Measurements from ENCODE around the gene STIM1.

Gene STIM1

GRCh38 chr11:3962406-3962840 is 107.0 kb downstream of the STIM1 start:
- Histone ChIP-seq H3K4me1 (ENCODE audit: control insufficient read depth, insufficient read depth, low read length, unreplicated experiment) (peaks cover 29% of the 10 kb centered on the region), H3K36me3 (ENCODE audit: insufficient read depth, low read length) (no peaks in the 10 kb centered on the region), H2AFZ (ENCODE audit: low read length, unreplicated experiment) (no peak overlapping the region), H3K4me3 (ENCODE audit: low read depth, low read length) (no peak overlapping the region), H3K79me2 (ENCODE audit: control insufficient read depth, insufficient read depth, low read length, unreplicated experiment) (peaks cover 5% of the 10 kb centered on the region), H3K27ac (ENCODE audit: low read depth, low read length) (no peak overlapping the region), H3K27me3 (ENCODE audit: insufficient read depth, low read length) (no peaks in the 10 kb centered on the region)

GRCh38 chr11:3964056-3964455 is 108.6 kb downstream of the STIM1 start:
- Histone ChIP-seq H3K4me3 (ENCODE audit: low read depth, low read length) (no peak overlapping the region), H3K4me1 (ENCODE audit: control insufficient read depth, insufficient read depth, low read length, unreplicated experiment) (peaks cover 26% of the 10 kb centered on the region), H3K27ac (ENCODE audit: low read depth, low read length) (no peak overlapping the region), H2AFZ (ENCODE audit: low read length, unreplicated experiment) (no peak overlapping the region), H3K79me2 (ENCODE audit: control insufficient read depth, insufficient read depth, low read length, unreplicated experiment) (peaks cover 5% of the 10 kb centered on the region), H3K36me3 (ENCODE audit: insufficient read depth, low read length) (0 out of 2 replicates have a peak, but pooled peaks cover 8% of the 10 kb centered on the region), H3K27me3 (ENCODE audit: insufficient read depth, low read length) (no peaks in the 10 kb centered on the region)

GRCh38 chr11:3964935-3965604 is 109.6 kb downstream of the STIM1 start:
- H3K4me1 ChIP-seq (ENCODE audit: control insufficient read depth, insufficient read depth, low read length, unreplicated experiment), result peaks cover 17% of the 10 kb centered on the region
- no peak overlapping the region for H3K4me3 ChIP-seq (ENCODE audit: low read depth, low read length)
- no peak overlapping the region for H3K27ac ChIP-seq (ENCODE audit: low read depth, low read length)
- 0 out of 2 replicates have a peak, but pooled peaks cover 8% of the 10 kb centered on the region for H3K36me3 ChIP-seq (ENCODE audit: insufficient read depth, low read length)
- peaks cover 5% of the 10 kb centered on the region for H3K79me2 ChIP-seq (ENCODE audit: control insufficient read depth, insufficient read depth, low read length, unreplicated experiment)
- no peak overlapping the region for H2AFZ ChIP-seq (ENCODE audit: low read length, unreplicated experiment)
- H3K27me3 ChIP-seq (ENCODE audit: insufficient read depth, low read length), result no peaks in the 10 kb centered on the region

GRCh38 chr11:3967695-3968094 is 112.2 kb downstream of the STIM1 start:
- Histone ChIP-seq H2AFZ (ENCODE audit: low read length, unreplicated experiment) (no peak overlapping the region), H3K27me3 (ENCODE audit: insufficient read depth, low read length) (no peaks in the 10 kb centered on the region), H3K36me3 (ENCODE audit: insufficient read depth, low read length) (0 out of 2 replicates have a peak, but pooled peaks cover 8% of the 10 kb centered on the region), H3K79me2 (ENCODE audit: control insufficient read depth, insufficient read depth, low read length, unreplicated experiment) (peaks cover 5% of the 10 kb centered on the region), H3K4me3 (ENCODE audit: low read depth, low read length) (no peak overlapping the region), H3K27ac (ENCODE audit: low read depth, low read length) (no peak overlapping the region), H3K4me1 (ENCODE audit: control insufficient read depth, insufficient read depth, low read length, unreplicated experiment) (peaks cover 4% of the 10 kb centered on the region)

- Histone ChIP-seq H3K36me3 (ENCODE audit: insufficient read depth, low read length) (0 out of 2 replicates have a peak, but pooled peaks cover 8% of the 10 kb centered on the region), H3K4me3 (ENCODE audit: low read depth, low read length) (no peak overlapping the region), H3K4me1 (ENCODE audit: control insufficient read depth, insufficient read depth, low read length, unreplicated experiment) (no peaks in the 10 kb centered on the region), H3K27ac (ENCODE audit: low read depth, low read length) (no peak overlapping the region), H3K27me3 (ENCODE audit: insufficient read depth, low read length) (no peaks in the 10 kb centered on the region), H3K79me2 (ENCODE audit: control insufficient read depth, insufficient read depth, low read length, unreplicated experiment) (peaks cover 5% of the 10 kb centered on the region), H2AFZ (ENCODE audit: low read length, unreplicated experiment) (no peak overlapping the region)
Observed at GRCh38 chr11:3969200-3969599, 113.7 kb downstream of the STIM1 start.

GRCh38 chr11:3969613-3970012 is 114.1 kb downstream of the STIM1 start:
- 0 out of 2 replicates have a peak, but pooled peaks cover 8% of the 10 kb centered on the region for H3K36me3 ChIP-seq (ENCODE audit: insufficient read depth, low read length)
- H3K79me2 ChIP-seq (ENCODE audit: control insufficient read depth, insufficient read depth, low read length, unreplicated experiment), result peaks cover 5% of the 10 kb centered on the region
- H3K4me1 ChIP-seq (ENCODE audit: control insufficient read depth, insufficient read depth, low read length, unreplicated experiment), result no peaks in the 10 kb centered on the region
- no peaks in the 10 kb centered on the region for H3K27me3 ChIP-seq (ENCODE audit: insufficient read depth, low read length)
- H3K4me3 ChIP-seq (ENCODE audit: low read depth, low read length), result no peak overlapping the region
- no peak overlapping the region for H3K27ac ChIP-seq (ENCODE audit: low read depth, low read length)
- H2AFZ ChIP-seq (ENCODE audit: low read length, unreplicated experiment), result no peak overlapping the region

GRCh38 chr11:3970108-3970507 is 114.6 kb downstream of the STIM1 start:
- H3K79me2 ChIP-seq (ENCODE audit: control insufficient read depth, insufficient read depth, low read length, unreplicated experiment), result peaks cover 4% of the 10 kb centered on the region
- H2AFZ ChIP-seq (ENCODE audit: low read length, unreplicated experiment), result no peak overlapping the region
- H3K36me3 ChIP-seq (ENCODE audit: insufficient read depth, low read length), result 0 out of 2 replicates have a peak, but pooled peaks cover 8% of the 10 kb centered on the region
- no peak overlapping the region for H3K27ac ChIP-seq (ENCODE audit: low read depth, low read length)
- no peaks in the 10 kb centered on the region for H3K27me3 ChIP-seq (ENCODE audit: insufficient read depth, low read length)
- H3K4me1 ChIP-seq (ENCODE audit: control insufficient read depth, insufficient read depth, low read length, unreplicated experiment), result no peaks in the 10 kb centered on the region
- H3K4me3 ChIP-seq (ENCODE audit: low read depth, low read length), result no peak overlapping the region

GRCh38 chr11:3971756-3972404 is 116.4 kb downstream of the STIM1 start:
- no peaks in the 10 kb centered on the region for H3K79me2 ChIP-seq (ENCODE audit: control insufficient read depth, insufficient read depth, low read length, unreplicated experiment)
- H3K27ac ChIP-seq (ENCODE audit: low read depth, low read length), result no peak overlapping the region
- H3K36me3 ChIP-seq (ENCODE audit: insufficient read depth, low read length), result 0 out of 2 replicates have a peak, but pooled peaks cover 8% of the 10 kb centered on the region
- H3K4me3 ChIP-seq (ENCODE audit: low read depth, low read length), result no peak overlapping the region
- no peaks in the 10 kb centered on the region for H3K27me3 ChIP-seq (ENCODE audit: insufficient read depth, low read length)
- H2AFZ ChIP-seq (ENCODE audit: low read length, unreplicated experiment), result no peak overlapping the region
- no peaks in the 10 kb centered on the region for H3K4me1 ChIP-seq (ENCODE audit: control insufficient read depth, insufficient read depth, low read length, unreplicated experiment)

- H3K36me3 ChIP-seq (ENCODE audit: insufficient read depth, low read length), result 0 out of 2 replicates have a peak, but pooled peaks cover 8% of the 10 kb centered on the region
- no peak overlapping the region for H3K4me3 ChIP-seq (ENCODE audit: low read depth, low read length)
- no peaks in the 10 kb centered on the region for H3K79me2 ChIP-seq (ENCODE audit: control insufficient read depth, insufficient read depth, low read length, unreplicated experiment)
- H3K27me3 ChIP-seq (ENCODE audit: insufficient read depth, low read length), result no peaks in the 10 kb centered on the region
- H3K4me1 ChIP-seq (ENCODE audit: control insufficient read depth, insufficient read depth, low read length, unreplicated experiment), result no peaks in the 10 kb centered on the region
- no peak overlapping the region for H3K27ac ChIP-seq (ENCODE audit: low read depth, low read length)
- H2AFZ ChIP-seq (ENCODE audit: low read length, unreplicated experiment), result no peak overlapping the region
Observed at GRCh38 chr11:3972431-3972830, 117.0 kb downstream of the STIM1 start.

GRCh38 chr11:3977078-3977477 is 121.6 kb downstream of the STIM1 start:
- no peak overlapping the region for H3K27ac ChIP-seq (ENCODE audit: low read depth, low read length)
- no peaks in the 10 kb centered on the region for H3K4me1 ChIP-seq (ENCODE audit: control insufficient read depth, insufficient read depth, low read length, unreplicated experiment)

More at GRCh38 chr11:3977078-3977477, 121.6 kb downstream of the STIM1 start:
- no peaks in the 10 kb centered on the region for H3K79me2 ChIP-seq (ENCODE audit: control insufficient read depth, insufficient read depth, low read length, unreplicated experiment)
- H2AFZ ChIP-seq (ENCODE audit: low read length, unreplicated experiment), result no peak overlapping the region
- no peak overlapping the region for H3K4me3 ChIP-seq (ENCODE audit: low read depth, low read length)
- H3K27me3 ChIP-seq (ENCODE audit: insufficient read depth, low read length), result no peaks in the 10 kb centered on the region
- H3K36me3 ChIP-seq (ENCODE audit: insufficient read depth, low read length), result no peaks in the 10 kb centered on the region
